IPS-NIHi7 (cell line): ENCODE results near the gene ZNF2.
"Not testable (repeated sequence)": the region's sequence is repeated elsewhere in the genome, so short reads cannot be mapped to it uniquely, and the experiment has no call there.

Experiments
- DNase-seq: peaks from one replicate; pipeline ENCODE4 v3.0.0; 2012; ENCODE audit warnings: mixed read lengths; ENCODE audit errors: extremely low spot score

The ZNF2 gene

GRCh38 chr2:95165371-95166064, at the start of gene ZNF2:
TSS of gene ZNF2 (plus strand) at chr2:95165809. CDS start at chr2:95176227, 10,418 bp downstream.
- DNase-seq: peak; percentile 100

- DNase-seq: no peak
Observed at GRCh38 chr2:95121093-95121406, 44.6 kb upstream of the ZNF2 start.

GRCh38 chr2:95121407-95122196, 44.0 kb upstream of the ZNF2 start, which contains the start of gene MRPS5:
TSS of gene MRPS5 (minus strand) at chr2:95121808. CDS start at chr2:95121791, 17 bp downstream.
- peak; percentile 97 for DNase-seq

- peak; percentile 9 for DNase-seq
Observed at GRCh38 chr2:95122197-95122551, 43.4 kb upstream of the ZNF2 start.

GRCh38 chr2:95138702-95139101, 26.9 kb upstream of the ZNF2 start:
- DNase-seq: no peak

- no peak for DNase-seq
Observed at GRCh38 chr2:95143838-95144237, 21.8 kb upstream of the ZNF2 start.

GRCh38 chr2:95149397-95149984, 16.1 kb upstream of the ZNF2 start:
- no peak for DNase-seq

GRCh38 chr2:95158441-95158840, 7.2 kb upstream of the ZNF2 start:
- peak; percentile 12 for DNase-seq

- DNase-seq: peak; percentile 64
Observed at GRCh38 chr2:95158891-95159619, 6.6 kb upstream of the ZNF2 start.

GRCh38 chr2:95159690-95160449, 5.7 kb upstream of the ZNF2 start, which contains the start of gene ZNF514:
TSS of gene ZNF514 (minus strand) at chr2:95159848. CDS start at chr2:95153253, 6,595 bp downstream.
- DNase-seq: peak; percentile 85

- no peak for DNase-seq
Observed at GRCh38 chr2:95165030-95165370, 609 bp upstream of the ZNF2 start.

- peak; percentile 20 for DNase-seq
Observed at GRCh38 chr2:95166065-95166763, 605 bp downstream of the ZNF2 start.

- DNase-seq: no peak
Observed at GRCh38 chr2:95171902-95172301, 6.3 kb downstream of the ZNF2 start.

- DNase-seq: no peak
Observed at GRCh38 chr2:95174031-95174542, 8.5 kb downstream of the ZNF2 start.

GRCh38 chr2:95179451-95179850, 13.8 kb downstream of the ZNF2 start:
- DNase-seq: no peak

- DNase-seq: no peak
Observed at GRCh38 chr2:95181774-95182173, 16.2 kb downstream of the ZNF2 start.

GRCh38 chr2:95185197-95185596, 19.6 kb downstream of the ZNF2 start:
- DNase-seq: no peak

GRCh38 chr2:95185973-95186372, 20.4 kb downstream of the ZNF2 start:
- no peak for DNase-seq

GRCh38 chr2:95192956-95193355, 27.3 kb downstream of the ZNF2 start:
- not testable (repeated sequence) for DNase-seq

- DNase-seq: no peak
Observed at GRCh38 chr2:95203911-95204310, 38.3 kb downstream of the ZNF2 start.

GRCh38 chr2:95204396-95204795, 38.8 kb downstream of the ZNF2 start:
- DNase-seq: no peak
